ENCODE measurements around the gene FHIP2A.

The FHIP2A gene

GRCh38 chr10:114795039-114795438 lies 26.5 kb upstream of the FHIP2A start:
- ChIA-PET POLR2A (no interaction called here), CTCF (no interaction called here)
- no peak for DNase-seq (ENCODE audit: extremely low spot score)
- TF ChIP-seq FOXA1 (IDR thresholded peaks at IDR 0.05) = no peak
- TF ChIP-seq FOXK2 (IDR thresholded peaks at IDR 0.05) = no peak
- TF ChIP-seq BHLHE40 (IDR thresholded peaks at IDR 0.05; ENCODE audit: borderline replicate concordance) = no peak
- no peak for TF ChIP-seq ARNT (IDR thresholded peaks at IDR 0.05)
- TF ChIP-seq HDGF (IDR thresholded peaks at IDR 0.05; ENCODE audit: borderline replicate concordance) = no peak
- TF ChIP-seq SP1 (IDR thresholded peaks at IDR 0.05) = no peak
- no peak for TF ChIP-seq FOXM1 (IDR thresholded peaks at IDR 0.05; ENCODE audit: borderline replicate concordance)
- no peak for TF ChIP-seq NFRKB (IDR thresholded peaks at IDR 0.05)
- no peak for TF ChIP-seq TARDBP (IDR thresholded peaks at IDR 0.05)
- no peak for TF ChIP-seq L3MBTL2 (conservative IDR thresholded peaks at IDR 0.05)
- TF ChIP-seq LEF1 (IDR thresholded peaks at IDR 0.05; ENCODE audit: borderline replicate concordance) = no peak
- TF ChIP-seq PKNOX1 (IDR thresholded peaks at IDR 0.05) = no peak

- TF ChIP-seq ARNT (IDR thresholded peaks at IDR 0.05) = no peak
- TF ChIP-seq FOXM1 (IDR thresholded peaks at IDR 0.05; ENCODE audit: borderline replicate concordance) = no peak
- TF ChIP-seq LEF1 (IDR thresholded peaks at IDR 0.05; ENCODE audit: borderline replicate concordance) = no peak
- no peak for TF ChIP-seq ZNF384 (IDR thresholded peaks at IDR 0.05)
- no peak for TF ChIP-seq NFRKB (IDR thresholded peaks at IDR 0.05)
- no peak for TF ChIP-seq HDGF (IDR thresholded peaks at IDR 0.05; ENCODE audit: borderline replicate concordance)
- TF ChIP-seq PKNOX1 (IDR thresholded peaks at IDR 0.05) = no peak
- no peak for TF ChIP-seq FOXK2 (IDR thresholded peaks at IDR 0.05)
- TF ChIP-seq TARDBP (IDR thresholded peaks at IDR 0.05) = no peak
- TF ChIP-seq FOXA1 (IDR thresholded peaks at IDR 0.05) = no peak
- no peak for TF ChIP-seq SP1 (IDR thresholded peaks at IDR 0.05)
- no peak for TF ChIP-seq BHLHE40 (IDR thresholded peaks at IDR 0.05; ENCODE audit: borderline replicate concordance)
- no peak for TF ChIP-seq CTBP1 (IDR thresholded peaks at IDR 0.05; ENCODE audit: borderline replicate concordance)
- TF ChIP-seq ELF4 (IDR thresholded peaks at IDR 0.05) = no peak
- ChIA-PET POLR2A (no interaction called here), CTCF (no interaction called here)
- DNase-seq (ENCODE audit: extremely low spot score) = no peak
These were observed 21.2 kb upstream of the FHIP2A start for GRCh38 chr10:114800361-114800760.

GRCh38 chr10:114801411-114801813 lies 20.2 kb upstream of the FHIP2A start:
- ChIA-PET POLR2A (no interaction called here), CTCF (no interaction called here)
- no peak for TF ChIP-seq PKNOX1 (IDR thresholded peaks at IDR 0.05)
- no peak for TF ChIP-seq LEF1 (IDR thresholded peaks at IDR 0.05; ENCODE audit: borderline replicate concordance)
- TF ChIP-seq FOXM1 (IDR thresholded peaks at IDR 0.05; ENCODE audit: borderline replicate concordance) = no peak
- no peak for TF ChIP-seq CTBP1 (IDR thresholded peaks at IDR 0.05; ENCODE audit: borderline replicate concordance)
- TF ChIP-seq FOXK2 (IDR thresholded peaks at IDR 0.05) = no peak
- no peak for TF ChIP-seq ELF4 (IDR thresholded peaks at IDR 0.05)
- TF ChIP-seq TARDBP (IDR thresholded peaks at IDR 0.05) = no peak
- no peak for TF ChIP-seq NFRKB (IDR thresholded peaks at IDR 0.05)
- TF ChIP-seq ZNF384 (IDR thresholded peaks at IDR 0.05) = no peak
- no peak for TF ChIP-seq L3MBTL2 (conservative IDR thresholded peaks at IDR 0.05)
- TF ChIP-seq FOXA1 (IDR thresholded peaks at IDR 0.05) = no peak
- TF ChIP-seq ARNT (IDR thresholded peaks at IDR 0.05) = no peak
- TF ChIP-seq SP1 (IDR thresholded peaks at IDR 0.05) = no peak
- TF ChIP-seq SUZ12 (IDR thresholded peaks at IDR 0.05) = no peak
- DNase-seq (ENCODE audit: extremely low spot score) = no peak

- ChIA-PET POLR2A (no interaction called here), CTCF (no interaction called here)
- DNase-seq (ENCODE audit: extremely low spot score) = no peak
- no peak for TF ChIP-seq SP1 (IDR thresholded peaks at IDR 0.05)
- no peak for TF ChIP-seq TARDBP (IDR thresholded peaks at IDR 0.05)
- no peak for TF ChIP-seq LEF1 (IDR thresholded peaks at IDR 0.05; ENCODE audit: borderline replicate concordance)
- TF ChIP-seq BHLHE40 (IDR thresholded peaks at IDR 0.05; ENCODE audit: borderline replicate concordance) = no peak
- TF ChIP-seq L3MBTL2 (conservative IDR thresholded peaks at IDR 0.05) = no peak
- no peak for TF ChIP-seq FOXK2 (IDR thresholded peaks at IDR 0.05)
- no peak for TF ChIP-seq SUZ12 (IDR thresholded peaks at IDR 0.05)
- TF ChIP-seq HDGF (IDR thresholded peaks at IDR 0.05; ENCODE audit: borderline replicate concordance) = no peak
- TF ChIP-seq ELF4 (IDR thresholded peaks at IDR 0.05) = no peak
- TF ChIP-seq PKNOX1 (IDR thresholded peaks at IDR 0.05) = no peak
- TF ChIP-seq ZNF384 (IDR thresholded peaks at IDR 0.05) = no peak
- TF ChIP-seq FOXM1 (IDR thresholded peaks at IDR 0.05; ENCODE audit: borderline replicate concordance) = no peak
- no peak for TF ChIP-seq NFRKB (IDR thresholded peaks at IDR 0.05)
- TF ChIP-seq ARNT (IDR thresholded peaks at IDR 0.05) = no peak
- TF ChIP-seq CTBP1 (IDR thresholded peaks at IDR 0.05; ENCODE audit: borderline replicate concordance) = no peak
- no peak for TF ChIP-seq FOXA1 (IDR thresholded peaks at IDR 0.05)
These were observed 19.4 kb upstream of the FHIP2A start for GRCh38 chr10:114802177-114802576.

- no peak for DNase-seq (ENCODE audit: extremely low spot score)
- no peak for TF ChIP-seq FOXA1 (IDR thresholded peaks at IDR 0.05)
- no peak for TF ChIP-seq ARNT (IDR thresholded peaks at IDR 0.05)
- no peak for TF ChIP-seq CTBP1 (IDR thresholded peaks at IDR 0.05; ENCODE audit: borderline replicate concordance)
- TF ChIP-seq NFRKB (IDR thresholded peaks at IDR 0.05) = no peak
- TF ChIP-seq ZNF384 (IDR thresholded peaks at IDR 0.05) = no peak
- TF ChIP-seq TARDBP (IDR thresholded peaks at IDR 0.05) = no peak
- TF ChIP-seq BHLHE40 (IDR thresholded peaks at IDR 0.05; ENCODE audit: borderline replicate concordance) = no peak
- no peak for TF ChIP-seq ELF4 (IDR thresholded peaks at IDR 0.05)
- no peak for TF ChIP-seq FOXK2 (IDR thresholded peaks at IDR 0.05)
- TF ChIP-seq SUZ12 (IDR thresholded peaks at IDR 0.05) = no peak
- TF ChIP-seq HDGF (IDR thresholded peaks at IDR 0.05; ENCODE audit: borderline replicate concordance) = no peak
- TF ChIP-seq SP1 (IDR thresholded peaks at IDR 0.05) = no peak
- no peak for TF ChIP-seq LEF1 (IDR thresholded peaks at IDR 0.05; ENCODE audit: borderline replicate concordance)
- TF ChIP-seq PKNOX1 (IDR thresholded peaks at IDR 0.05) = no peak
- TF ChIP-seq FOXM1 (IDR thresholded peaks at IDR 0.05; ENCODE audit: borderline replicate concordance) = no peak
- TF ChIP-seq L3MBTL2 (conservative IDR thresholded peaks at IDR 0.05) = no peak
- POLR2A ChIA-PET = interaction anchor here (0.7 kb wide), 1 partner anchor 213 kb away, joined by 3 read pairs; no protein-coding TSS in a partner anchor
- CTCF ChIA-PET = no interaction called here
These were observed 14.8 kb upstream of the FHIP2A start for GRCh38 chr10:114806562-114807391.
